ENCODE results near the gene CCL19.
"Not testable (repeated sequence)": the region's sequence is repeated elsewhere in the genome, so short reads cannot be mapped to it uniquely, and the experiment has no call there.

CCL19 gene

DNA sequence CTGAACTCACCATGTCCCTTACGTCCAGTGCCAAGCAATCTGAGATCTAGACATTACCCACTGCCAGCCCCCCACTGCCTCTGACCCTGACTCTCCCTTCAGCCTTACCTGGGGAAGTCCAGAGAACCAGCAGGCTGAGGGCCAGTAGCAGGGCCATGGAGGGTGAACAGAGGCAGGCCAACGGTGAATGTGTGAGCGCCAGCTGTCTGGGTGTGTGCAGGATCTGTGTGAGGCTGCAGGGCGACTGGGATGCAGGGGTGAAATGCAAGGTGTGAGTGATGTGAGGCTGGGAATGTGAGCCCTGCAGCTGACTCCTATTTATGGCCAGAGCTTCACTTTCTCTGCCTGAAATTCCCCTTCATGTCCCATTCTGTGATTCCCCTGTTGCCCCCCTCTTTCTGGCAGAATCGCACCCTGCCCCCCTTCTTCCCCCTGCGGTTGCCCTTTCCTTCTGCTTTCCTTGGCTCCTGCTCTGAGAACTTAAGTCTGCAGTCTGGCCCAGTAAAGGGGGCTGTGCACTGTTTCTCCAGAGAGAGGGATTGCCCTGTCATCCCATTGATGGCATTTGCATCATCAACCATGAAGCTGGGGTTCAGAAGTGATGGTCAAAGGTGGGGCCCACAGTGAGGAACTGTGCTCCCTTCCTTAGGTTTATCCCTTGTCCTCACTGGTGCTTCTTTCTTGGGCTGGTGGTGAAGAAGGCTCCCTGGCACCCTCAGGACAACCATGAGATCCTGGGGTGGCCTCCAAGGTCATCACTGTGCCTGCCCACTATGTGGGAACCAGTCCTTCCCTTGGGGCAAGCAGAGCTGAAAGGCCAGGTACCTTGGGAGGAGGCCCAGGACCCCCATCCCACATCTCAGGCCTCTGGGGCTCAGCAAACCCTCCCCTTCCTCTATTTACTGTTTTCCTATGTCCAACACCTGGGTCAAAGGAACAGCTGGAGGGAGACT is at the start of gene CCL19:
TSS of gene CCL19 (minus strand) at position 294 of the 953 bp plus-strand sequence. CDS start at position 157, 137 bp downstream.
- DNase-seq = no peak

DNA sequence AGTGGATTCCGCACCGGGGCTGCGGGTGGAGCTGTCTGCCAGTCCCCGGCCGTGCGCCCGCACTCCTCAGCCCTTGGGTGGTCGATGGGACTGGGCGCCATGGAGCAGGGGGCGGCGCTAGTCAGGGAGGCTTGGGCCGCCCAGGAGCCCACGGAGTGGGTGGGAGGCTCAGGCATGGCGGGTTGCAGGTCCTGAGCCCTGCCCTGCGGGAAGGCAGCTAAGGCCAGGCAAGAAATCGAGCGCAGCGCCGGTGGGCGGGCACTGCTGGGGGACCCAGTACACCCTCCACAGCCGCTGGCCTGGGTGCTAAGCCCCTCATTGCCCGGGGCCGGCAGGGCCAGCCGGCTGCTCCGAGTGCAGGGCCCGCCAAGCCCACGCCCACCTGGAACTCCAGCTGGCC is 49.1 kb upstream of the CCL19 start:
- DNase-seq = not testable (repeated sequence)

- no peak for DNase-seq
These were observed 46.7 kb upstream of the CCL19 start for GRCh38 chr9:34737677-34738260.

DNA sequence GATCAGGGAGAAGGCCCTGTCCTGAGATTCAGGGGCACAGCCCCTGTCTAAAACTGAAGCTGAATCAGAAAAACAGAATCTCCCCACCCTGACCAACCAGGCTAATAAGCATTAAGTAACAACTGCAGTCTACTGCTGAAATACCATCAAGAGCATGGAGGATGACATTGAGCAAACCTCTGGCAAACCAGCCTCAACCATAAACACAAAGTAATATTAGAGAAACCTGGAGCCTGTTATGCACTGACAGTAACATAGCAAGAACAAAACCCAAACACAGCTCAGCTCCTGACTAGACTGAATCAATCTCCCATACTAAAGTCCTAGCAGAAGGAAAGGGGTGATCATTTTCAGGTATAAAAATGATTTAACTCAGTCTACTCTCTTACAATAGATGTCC is 43.6 kb upstream of the CCL19 start:
- DNase-seq = no peak

GRCh38 chr9:34732886-34733285 is 41.8 kb upstream of the CCL19 start:
- no peak for DNase-seq

- no peak for DNase-seq
These were observed 41.4 kb upstream of the CCL19 start for GRCh38 chr9:34732478-34732877.

GRCh38 chr9:34723141-34723540 is 32.1 kb upstream of the CCL19 start:
- no peak for DNase-seq

GRCh38 chr9:34719769-34720025 is 28.6 kb upstream of the CCL19 start:
- not testable (repeated sequence) for DNase-seq

DNA sequence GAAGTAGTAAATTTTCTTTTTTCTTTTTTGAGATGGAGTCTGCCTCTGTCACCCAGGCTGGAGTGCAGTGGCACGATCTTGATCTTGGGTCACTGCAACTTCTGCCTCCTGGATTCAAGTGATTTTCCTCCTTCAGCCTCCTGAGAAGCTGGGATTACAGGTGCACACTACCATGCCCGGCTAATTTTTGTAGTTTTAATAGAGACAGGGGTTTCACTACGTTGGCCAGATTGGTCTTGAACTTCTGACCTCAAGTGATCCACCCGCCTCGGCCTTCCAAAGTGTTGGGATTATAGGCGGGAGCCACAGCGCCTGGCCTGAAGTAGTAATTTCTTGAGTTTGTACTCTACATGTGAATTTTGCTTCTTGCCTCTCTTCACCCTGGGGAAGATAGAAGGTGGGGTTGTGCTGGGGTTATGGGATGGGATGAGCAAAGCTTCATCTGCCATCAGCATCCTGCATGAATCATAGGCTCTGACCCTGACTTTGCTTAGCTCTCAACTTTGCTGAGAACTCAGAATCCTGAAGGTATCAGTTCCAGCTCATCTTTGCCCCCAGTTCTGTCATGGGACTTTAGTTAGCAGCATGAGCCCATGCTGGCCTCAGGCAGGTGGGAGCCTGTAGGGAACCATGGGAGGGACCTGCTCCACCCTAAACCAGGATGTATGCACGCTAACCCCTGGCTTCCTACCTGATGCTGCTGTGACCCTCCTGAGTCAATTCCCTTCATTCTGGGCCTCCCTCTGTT is 28.1 kb upstream of the CCL19 start:
- DNase-seq = no peak

DNA sequence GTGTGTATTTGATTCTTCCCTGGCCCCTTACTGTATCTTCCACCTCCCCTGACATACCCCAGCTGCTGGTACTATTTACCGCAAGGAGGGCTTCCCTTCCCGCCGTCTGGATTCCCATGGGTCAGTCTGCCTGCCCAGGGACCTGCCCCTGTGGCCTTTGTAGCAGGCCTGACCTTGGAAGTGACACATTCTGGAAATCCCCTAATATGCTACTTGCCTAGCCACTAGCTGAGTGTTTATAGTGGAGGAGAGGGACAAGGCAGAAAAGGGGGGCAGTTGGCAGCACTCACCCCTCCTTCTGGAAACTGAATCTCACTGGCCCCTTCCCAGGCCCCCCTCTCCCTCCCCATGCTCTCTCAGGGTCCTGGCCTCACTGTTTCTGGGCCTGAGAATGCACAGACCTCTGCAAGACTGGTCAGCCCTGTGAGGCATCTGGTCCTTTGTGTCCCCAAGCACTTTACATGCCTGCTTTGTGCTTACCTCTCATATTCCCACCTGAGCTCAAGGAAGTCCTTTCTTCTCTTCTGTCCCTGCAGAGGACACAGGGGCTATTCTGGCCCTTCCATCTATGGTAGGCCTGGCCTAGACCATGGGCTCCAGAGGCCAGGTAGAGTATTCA is 27.0 kb upstream of the CCL19 start:
- DNase-seq = no peak

GRCh38 chr9:34716711-34717110 is 25.6 kb upstream of the CCL19 start:
- DNase-seq = no peak

DNA sequence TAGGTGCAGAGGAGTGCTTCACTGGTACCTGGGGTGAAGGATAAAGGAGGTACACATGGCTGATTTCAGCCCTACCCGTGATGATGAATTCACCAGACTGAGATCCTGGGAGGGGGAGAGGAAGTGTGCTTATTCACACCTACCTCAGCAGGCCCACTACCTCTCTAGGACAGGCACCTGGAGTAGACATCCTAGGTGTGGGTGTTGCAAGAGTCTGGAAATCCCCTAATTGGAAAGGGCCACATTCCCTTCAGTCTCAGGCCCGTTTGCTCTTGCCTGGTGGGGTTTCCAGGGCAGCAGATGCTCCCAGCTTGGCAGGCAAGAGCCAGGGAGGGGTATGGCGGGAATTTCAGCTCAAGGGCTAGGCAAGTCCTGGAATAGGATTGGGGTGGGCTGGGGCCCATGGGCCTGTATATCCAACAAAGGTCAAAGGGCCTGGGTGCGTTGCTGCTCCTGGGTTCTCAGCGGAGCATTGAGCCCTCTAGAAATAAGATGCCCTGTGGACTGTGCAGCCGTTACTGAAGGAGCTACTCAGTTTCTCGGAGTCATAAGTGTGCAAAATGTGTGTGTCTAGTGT is 24.7 kb upstream of the CCL19 start:
- no peak for DNase-seq

DNA sequence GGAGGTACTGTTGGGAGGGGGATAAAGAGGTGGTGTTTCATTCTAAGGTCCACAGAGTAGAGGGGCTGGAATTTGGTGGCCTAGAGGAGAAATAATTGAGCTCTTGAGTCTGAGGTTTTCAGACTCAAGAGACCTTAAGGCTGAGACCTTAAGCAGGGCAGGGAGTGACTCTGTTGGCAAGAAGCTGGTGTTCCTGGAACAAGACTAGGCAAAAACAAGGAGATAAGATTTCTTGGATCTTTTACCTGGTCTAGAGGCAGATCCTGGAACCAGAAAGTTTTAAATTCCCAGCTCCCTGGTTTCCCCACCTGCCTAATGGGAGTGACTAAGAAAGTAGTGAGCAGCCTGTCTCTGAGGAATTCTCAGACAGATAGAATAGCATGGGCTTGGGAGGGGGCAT is 22.9 kb upstream of the CCL19 start:
- DNase-seq = no peak

DNA sequence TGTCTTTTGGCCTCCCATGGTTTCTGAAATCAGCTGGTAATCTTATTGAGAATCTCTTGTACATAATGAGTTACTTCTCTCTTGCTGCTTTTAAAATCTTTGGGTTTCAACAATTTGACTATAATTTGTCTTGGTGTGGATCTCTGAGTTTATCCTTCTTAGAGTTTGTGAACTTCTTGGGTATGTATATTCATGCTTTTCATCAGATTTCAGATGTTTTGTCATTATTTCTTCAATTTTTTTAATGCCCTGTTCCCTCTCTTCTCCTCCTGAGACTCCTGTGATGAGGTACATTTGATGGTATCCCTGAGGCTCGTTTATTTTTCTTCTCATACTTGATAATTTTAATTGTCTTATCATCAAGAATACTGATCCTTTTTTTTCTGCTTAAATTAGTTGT is 21.1 kb upstream of the CCL19 start:
- DNase-seq = no peak

DNA sequence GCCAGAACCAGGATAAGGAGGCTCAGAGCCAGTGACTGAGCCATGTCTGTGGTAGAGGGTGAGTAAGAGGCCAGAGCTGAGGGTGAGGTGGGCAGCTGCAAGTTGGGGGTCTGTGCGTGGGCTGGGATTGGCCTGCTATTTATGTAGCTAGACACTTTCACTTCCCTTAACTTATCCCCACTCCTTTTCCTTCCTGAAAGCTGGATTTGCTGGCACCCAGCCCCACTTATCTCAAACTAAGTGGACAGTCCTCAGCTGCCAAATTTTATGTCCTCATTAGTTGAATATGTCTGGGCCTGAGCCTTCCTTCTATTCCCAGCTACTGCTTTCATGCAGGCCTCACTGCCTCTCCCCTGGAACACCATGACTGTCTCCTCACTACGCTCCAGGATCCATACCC is 18.9 kb upstream of the CCL19 start, which contains the start of gene CCL21:
TSS of gene CCL21 (minus strand) at position 114 of the 400 bp plus-strand sequence. CDS start at position 44, 70 bp downstream.
- DNase-seq = no peak

GRCh38 chr9:34709196-34709978 is 18.3 kb upstream of the CCL19 start:
- DNase-seq = no peak

DNA sequence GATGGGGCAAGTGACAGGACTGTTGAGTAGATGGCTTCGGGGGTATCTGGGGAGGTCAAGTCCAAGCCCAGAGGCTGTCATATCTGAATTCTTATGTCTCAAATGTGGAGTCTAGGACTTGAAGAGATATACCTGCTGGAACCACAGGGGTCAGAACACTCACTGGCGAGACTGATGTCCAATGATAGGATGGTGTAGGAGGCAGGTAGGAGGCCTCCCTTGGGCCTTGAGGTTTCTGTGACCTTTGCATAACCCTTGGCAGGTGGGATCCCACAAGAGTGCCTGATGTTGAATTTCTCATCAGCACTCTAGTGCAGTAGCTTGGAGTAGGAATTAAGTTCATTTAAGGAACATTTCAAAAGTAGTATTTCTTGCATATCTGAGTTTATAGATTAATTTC is 16.1 kb upstream of the CCL19 start:
- no peak for DNase-seq

DNA sequence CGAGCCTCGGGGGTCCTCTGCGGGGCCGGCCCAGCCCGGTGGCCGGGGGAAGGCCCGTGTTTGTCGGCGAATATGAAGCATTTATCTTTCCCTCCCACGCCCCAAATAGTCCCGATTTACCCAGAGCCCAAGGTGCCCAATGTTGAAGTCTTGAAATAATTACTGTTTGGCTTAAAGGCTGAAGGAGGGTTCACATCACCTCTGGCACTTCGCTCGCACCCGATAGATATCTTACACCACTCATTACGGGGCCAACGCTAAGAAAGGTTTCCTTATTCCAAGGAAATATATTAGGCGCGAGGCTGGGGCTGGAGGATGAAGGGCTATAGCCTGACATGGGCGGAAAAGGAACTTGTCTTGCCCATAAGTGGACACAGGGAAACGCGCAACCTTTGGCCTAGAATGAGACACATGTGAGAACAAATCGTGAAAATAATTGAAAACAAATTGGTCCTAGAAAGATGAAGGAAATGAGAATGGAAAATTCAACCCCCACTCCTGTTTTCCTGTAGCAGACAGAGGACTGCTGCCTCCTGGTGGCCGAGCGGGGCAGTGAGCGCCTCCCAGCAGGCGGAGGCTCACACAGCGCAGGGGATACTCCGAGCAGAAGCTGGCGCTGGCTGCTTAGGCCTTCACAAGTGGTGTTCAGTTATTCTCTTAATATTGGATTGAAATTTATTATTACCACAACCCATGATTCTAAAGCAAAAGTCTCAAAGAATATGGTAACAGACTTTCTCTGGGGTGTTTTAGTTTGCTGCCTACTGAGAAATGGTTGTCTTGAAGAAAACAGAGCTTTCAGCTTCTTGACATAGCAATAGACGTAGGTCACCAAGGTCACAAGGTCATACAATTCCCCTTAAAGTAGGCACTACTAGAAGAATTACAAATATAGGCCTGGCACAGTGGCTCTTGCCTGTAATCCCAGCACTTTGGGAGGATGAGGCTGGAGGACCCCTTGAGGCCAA is 11.0 kb upstream of the CCL19 start:
- DNase-seq = peak; percentile 88 to 92

GRCh38 chr9:34701023-34701768 is 10.1 kb upstream of the CCL19 start:
- DNase-seq = peak; percentile 83 to 85

- DNase-seq = no peak
These were observed 3.7 kb upstream of the CCL19 start for GRCh38 chr9:34694811-34695210.
